C4-2B (cell line): ENCODE data around the gene LHX5.

Experiments
- H3K27ac ChIP-seq: fragments of 450-650 bp; 2 replicates; pipeline ENCODE4 v1.5.1; 2017
- CTCF ChIP-seq: fragments of 450-650 bp; conservative IDR thresholded peaks from 2 replicates; pipeline ENCODE4 v1.5.1; 2017; ENCODE audit warnings: mild to moderate bottlenecking
- ZFX ChIP-seq: fragments of 450-650 bp; IDR thresholded peaks from 2 replicates; pipeline ENCODE4 v1.6.1; 2017

Gene LHX5

GRCh38 chr12:113445544-113446171 is 26.0 kb downstream of the LHX5 start:
- TF ChIP-seq ZFX (no peak), CTCF (no peak)
- no peak overlapping the region for H3K27ac ChIP-seq

GRCh38 chr12:113443030-113443539 is 28.6 kb downstream of the LHX5 start:
- no peak overlapping the region for H3K27ac ChIP-seq
- TF ChIP-seq ZFX, result no peak
- TF ChIP-seq CTCF, result no peak

GRCh38 chr12:113440947-113441782 is 30.5 kb downstream of the LHX5 start:
- TF ChIP-seq ZFX (no peak), CTCF (no peak)
- no peak overlapping the region for H3K27ac ChIP-seq

GRCh38 chr12:113440336-113440735 is 31.3 kb downstream of the LHX5 start:
- TF ChIP-seq CTCF, result no peak
- no peak for TF ChIP-seq ZFX
- no peak overlapping the region for H3K27ac ChIP-seq

GRCh38 chr12:113439606-113440030 is 32.1 kb downstream of the LHX5 start:
- TF ChIP-seq ZFX (no peak), CTCF (peak; percentile 76)
- no peak overlapping the region for H3K27ac ChIP-seq

GRCh38 chr12:113439301-113439597 is 32.4 kb downstream of the LHX5 start:
- TF ChIP-seq CTCF (no peak), ZFX (no peak)
- no peak overlapping the region for H3K27ac ChIP-seq
